Right lobe of liver (tissue), 4 donors: ENCODE data around the gene TMEM131.

Experiments used
- CTCF ChIP-seq, 4 donors: fragments of 200-600 bp in 3 of 4; fragments of 450-650 bp in 1 of 4; IDR thresholded peaks; one replicate each; pipeline versions ENCODE4 v1.5.1 to v1.8.0; 2016 to 2022; ENCODE audit warnings: antibody characterized with exemption in 4 of 4, mild to moderate bottlenecking in 2 of 4
- POLR2A ChIP-seq: fragments of 450-650 bp; IDR thresholded peaks from one replicate; pipeline ENCODE4 v1.6.1; 2017; ENCODE audit warnings: antibody characterized with exemption, mild to moderate bottlenecking
- donor health status: DM: no; HTN: no; CAD: no.
- donor health status: DM: no; HTN: no; CAD: no.
- donor health status: DM: no; HTN: yes; CAD: no.

- TF ChIP-seq CTCF (IDR thresholded peaks at IDR 0.05) (no peak), POLR2A (no peak)
Measured at GRCh38 chr2:97763176-97763845, 232.4 kb downstream of the TMEM131 start.
